ENCODE data around the gene ALX4. TPM values are rescaled to one million over a fixed set of nuclear protein-coding genes. Genes with fewer than 3 reads are reported as not detected.

The ALX4 gene
- total and polyA plus RNA-seq, 2 donors (not counting 1 experiment from before 2014, with no cell fraction given) = not detected

DNA sequence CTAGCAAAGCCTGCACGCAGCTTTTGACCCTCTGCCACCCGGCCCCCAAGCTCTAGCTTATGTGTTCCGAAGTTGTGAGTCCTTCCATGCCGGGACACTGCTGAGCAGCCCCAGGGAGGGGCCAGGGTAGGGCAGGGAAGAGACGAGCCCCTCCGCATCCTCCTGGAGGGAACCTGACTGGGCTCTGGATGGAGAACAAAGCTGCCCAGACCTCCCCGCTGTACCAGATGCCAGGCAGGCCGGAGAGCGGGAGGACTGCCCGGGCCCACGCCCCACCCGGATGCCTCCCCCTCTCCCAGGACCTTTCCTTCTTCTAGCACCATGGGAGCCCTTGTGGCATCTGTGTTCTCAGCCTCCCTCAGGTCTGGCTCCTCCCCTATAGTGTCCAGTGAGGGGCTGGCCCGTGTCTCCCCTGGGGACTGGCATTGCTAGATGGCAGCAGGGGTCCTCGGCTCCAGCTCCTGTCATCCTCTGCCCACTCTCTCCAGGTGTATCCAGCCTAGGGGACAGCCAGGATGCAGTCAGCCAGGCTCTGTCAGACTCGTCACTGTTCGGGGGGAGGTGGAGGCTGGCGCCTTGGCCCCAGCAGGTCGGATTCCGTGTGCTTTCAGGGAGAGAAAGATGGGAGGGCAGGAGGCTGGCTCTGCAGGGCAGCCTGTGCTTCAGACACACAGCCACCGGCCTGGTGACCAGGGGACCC is 46.1 kb downstream of the ALX4 start:
- H3K4me3 ChIP-seq (replicated peaks in 1 of 4; ENCODE audit: control extremely low read depth in 1 of 4, insufficient read depth in 1 of 4, low read depth in 3 of 4, low read length in 4 of 4) = no peak overlapping the region
- TF ChIP-seq, protein P1, sequence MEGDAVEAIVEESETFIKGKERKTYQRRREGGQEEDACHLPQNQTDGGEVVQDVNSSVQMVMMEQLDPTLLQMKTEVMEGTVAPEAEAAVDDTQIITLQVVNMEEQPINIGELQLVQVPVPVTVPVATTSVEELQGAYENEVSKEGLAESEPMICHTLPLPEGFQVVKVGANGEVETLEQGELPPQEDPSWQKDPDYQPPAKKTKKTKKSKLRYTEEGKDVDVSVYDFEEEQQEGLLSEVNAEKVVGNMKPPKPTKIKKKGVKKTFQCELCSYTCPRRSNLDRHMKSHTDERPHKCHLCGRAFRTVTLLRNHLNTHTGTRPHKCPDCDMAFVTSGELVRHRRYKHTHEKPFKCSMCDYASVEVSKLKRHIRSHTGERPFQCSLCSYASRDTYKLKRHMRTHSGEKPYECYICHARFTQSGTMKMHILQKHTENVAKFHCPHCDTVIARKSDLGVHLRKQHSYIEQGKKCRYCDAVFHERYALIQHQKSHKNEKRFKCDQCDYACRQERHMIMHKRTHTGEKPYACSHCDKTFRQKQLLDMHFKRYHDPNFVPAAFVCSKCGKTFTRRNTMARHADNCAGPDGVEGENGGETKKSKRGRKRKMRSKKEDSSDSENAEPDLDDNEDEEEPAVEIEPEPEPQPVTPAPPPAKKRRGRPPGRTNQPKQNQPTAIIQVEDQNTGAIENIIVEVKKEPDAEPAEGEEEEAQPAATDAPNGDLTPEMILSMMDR (conservative IDR thresholded peaks at IDR 0.05 in 1 of 2, IDR thresholded peaks at IDR 0.05 in 1 of 2; ENCODE audit: low read depth in 1 of 2, low read length in 2 of 2) = no peak
- no peak for TF ChIP-seq EZH2 (IDR thresholded peaks at IDR 0.05; ENCODE audit: low read length, missing control alignments)
- no peak for DNase-seq (ENCODE audit: low read depth in 2 of 2)
- H3K27me3 ChIP-seq (ENCODE audit: control insufficient read depth, insufficient read depth, low read length) = no peaks in the 10 kb centered on the region
- no peak overlapping the region for H3K4me2 ChIP-seq (ENCODE audit: extremely low read depth, insufficient read depth, low read length)
- H2AFZ ChIP-seq (ENCODE audit: low read length) = no peak overlapping the region
- H3K9ac ChIP-seq (ENCODE audit: insufficient read depth, low read length) = no peak overlapping the region
- H4K20me1 ChIP-seq (ENCODE audit: control insufficient read depth, extremely low read depth, insufficient read depth, low read length) = no peaks in the 10 kb centered on the region
- no peaks in the 10 kb centered on the region for H3K79me2 ChIP-seq (ENCODE audit: control insufficient read depth, insufficient read depth, low read length)
- H3K9me3 ChIP-seq (ENCODE audit: control insufficient read depth, insufficient read depth, low read depth, low read length) = no peaks in the 10 kb centered on the region
- H3K36me3 ChIP-seq (ENCODE audit: control insufficient read depth, insufficient read depth, low read length) = no peaks in the 10 kb centered on the region
- no peaks in the 10 kb centered on the region for H3K4me1 ChIP-seq (ENCODE audit: control insufficient read depth, extremely low read depth, insufficient read depth, low read length)
- no peak overlapping the region for H3K27ac ChIP-seq (ENCODE audit: insufficient read depth, low read length)

DNA sequence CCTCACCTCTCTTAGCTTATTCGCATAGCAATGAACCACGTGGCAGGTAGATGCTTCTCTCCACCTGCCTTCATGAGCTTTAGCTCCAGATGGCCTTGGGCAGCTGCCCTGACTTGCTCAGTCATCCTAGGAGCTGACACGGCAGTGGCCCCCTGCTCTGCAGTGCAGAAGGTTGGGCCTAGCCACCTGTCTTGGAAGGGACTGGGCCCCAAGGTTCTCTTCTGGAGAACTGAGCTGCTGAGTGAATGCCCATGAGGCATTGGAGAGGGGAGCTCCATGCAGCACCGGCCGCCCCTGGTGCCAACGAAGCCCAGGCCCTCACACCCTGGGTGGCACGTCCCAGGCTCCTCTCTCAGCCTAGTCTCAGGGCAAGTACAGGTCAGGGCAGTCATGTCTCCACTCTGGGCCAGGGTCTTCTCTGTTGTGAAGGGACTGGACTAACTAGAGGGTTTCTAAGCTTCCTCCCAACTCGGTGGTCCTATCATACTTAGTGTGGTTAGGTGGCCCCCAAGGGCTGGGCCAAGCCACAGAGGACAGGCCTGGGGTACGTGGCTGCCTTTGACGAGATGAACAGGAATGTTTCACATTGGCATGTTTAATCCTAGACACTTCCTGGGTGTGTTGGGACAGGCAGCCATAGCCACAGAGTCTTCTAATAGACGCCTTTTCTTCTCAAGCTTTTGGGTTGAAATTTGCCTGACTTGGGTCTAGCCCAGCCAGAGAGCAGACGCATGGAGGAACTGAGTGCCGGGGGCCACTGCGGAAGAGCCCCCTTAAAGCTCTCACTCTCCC is 47.9 kb downstream of the ALX4 start:
- H3K27ac ChIP-seq (ENCODE audit: insufficient read depth, low read length) = no peak overlapping the region
- no peaks in the 10 kb centered on the region for H3K79me2 ChIP-seq (ENCODE audit: control insufficient read depth, insufficient read depth, low read length)
- no peaks in the 10 kb centered on the region for H4K20me1 ChIP-seq (ENCODE audit: control insufficient read depth, extremely low read depth, insufficient read depth, low read length)
- no peak for DNase-seq (ENCODE audit: low read depth in 2 of 2)
- H3K4me1 ChIP-seq (ENCODE audit: control insufficient read depth, extremely low read depth, insufficient read depth, low read length) = no peaks in the 10 kb centered on the region
- H3K9me3 ChIP-seq (ENCODE audit: control insufficient read depth, insufficient read depth, low read depth, low read length) = no peaks in the 10 kb centered on the region
- H3K4me2 ChIP-seq (ENCODE audit: extremely low read depth, insufficient read depth, low read length) = no peak overlapping the region
- no peak overlapping the region for H3K4me3 ChIP-seq (replicated peaks in 1 of 4; ENCODE audit: control extremely low read depth in 1 of 4, insufficient read depth in 1 of 4, low read depth in 3 of 4, low read length in 4 of 4)
- no peak for TF ChIP-seq EZH2 (IDR thresholded peaks at IDR 0.05; ENCODE audit: low read length, missing control alignments)
- TF ChIP-seq, protein P1 (conservative IDR thresholded peaks at IDR 0.05 in 1 of 2, IDR thresholded peaks at IDR 0.05 in 1 of 2; ENCODE audit: low read depth in 1 of 2, low read length in 2 of 2) = no peak
- no peak overlapping the region for H2AFZ ChIP-seq (ENCODE audit: low read length)
- H3K27me3 ChIP-seq (ENCODE audit: control insufficient read depth, insufficient read depth, low read length) = no peaks in the 10 kb centered on the region
- H3K9ac ChIP-seq (ENCODE audit: insufficient read depth, low read length) = no peak overlapping the region
- no peaks in the 10 kb centered on the region for H3K36me3 ChIP-seq (ENCODE audit: control insufficient read depth, insufficient read depth, low read length)

GRCh38 chr11:44260081-44260480 is 49.9 kb downstream of the ALX4 start:
- no peaks in the 10 kb centered on the region for H3K9me3 ChIP-seq (ENCODE audit: control insufficient read depth, insufficient read depth, low read depth, low read length)
- H3K27me3 ChIP-seq (ENCODE audit: control insufficient read depth, insufficient read depth, low read length) = no peaks in the 10 kb centered on the region
- no peaks in the 10 kb centered on the region for H3K79me2 ChIP-seq (ENCODE audit: control insufficient read depth, insufficient read depth, low read length)
- H3K27ac ChIP-seq (ENCODE audit: insufficient read depth, low read length) = no peak overlapping the region
- no peak overlapping the region for H3K9ac ChIP-seq (ENCODE audit: insufficient read depth, low read length)
- no peak overlapping the region for H2AFZ ChIP-seq (ENCODE audit: low read length)
- TF ChIP-seq, protein P1 (conservative IDR thresholded peaks at IDR 0.05 in 1 of 2, IDR thresholded peaks at IDR 0.05 in 1 of 2; ENCODE audit: low read depth in 1 of 2, low read length in 2 of 2) = no peak
- no peak for TF ChIP-seq EZH2 (IDR thresholded peaks at IDR 0.05; ENCODE audit: low read length, missing control alignments)
- no peak for DNase-seq (ENCODE audit: low read depth in 2 of 2)
- no peaks in the 10 kb centered on the region for H3K4me1 ChIP-seq (ENCODE audit: control insufficient read depth, extremely low read depth, insufficient read depth, low read length)
- no peaks in the 10 kb centered on the region for H4K20me1 ChIP-seq (ENCODE audit: control insufficient read depth, extremely low read depth, insufficient read depth, low read length)
- H3K4me3 ChIP-seq (replicated peaks in 1 of 4; ENCODE audit: control extremely low read depth in 1 of 4, insufficient read depth in 1 of 4, low read depth in 3 of 4, low read length in 4 of 4) = no peak overlapping the region
- no peaks in the 10 kb centered on the region for H3K36me3 ChIP-seq (ENCODE audit: control insufficient read depth, insufficient read depth, low read length)
- no peak overlapping the region for H3K4me2 ChIP-seq (ENCODE audit: extremely low read depth, insufficient read depth, low read length)
